HG02981 (cell line): ENCODE data around the gene ENTREP1.

Experiments used
- ATAC-seq: cut with Tn5 transposase; IDR thresholded peaks from one replicate; pipeline ENCODE4 v1.9.1; 2021; ENCODE audit warnings: mild to moderate bottlenecking, moderate library complexity; ENCODE audit not compliant: unreplicated experiment

ENTREP1 gene

DNA sequence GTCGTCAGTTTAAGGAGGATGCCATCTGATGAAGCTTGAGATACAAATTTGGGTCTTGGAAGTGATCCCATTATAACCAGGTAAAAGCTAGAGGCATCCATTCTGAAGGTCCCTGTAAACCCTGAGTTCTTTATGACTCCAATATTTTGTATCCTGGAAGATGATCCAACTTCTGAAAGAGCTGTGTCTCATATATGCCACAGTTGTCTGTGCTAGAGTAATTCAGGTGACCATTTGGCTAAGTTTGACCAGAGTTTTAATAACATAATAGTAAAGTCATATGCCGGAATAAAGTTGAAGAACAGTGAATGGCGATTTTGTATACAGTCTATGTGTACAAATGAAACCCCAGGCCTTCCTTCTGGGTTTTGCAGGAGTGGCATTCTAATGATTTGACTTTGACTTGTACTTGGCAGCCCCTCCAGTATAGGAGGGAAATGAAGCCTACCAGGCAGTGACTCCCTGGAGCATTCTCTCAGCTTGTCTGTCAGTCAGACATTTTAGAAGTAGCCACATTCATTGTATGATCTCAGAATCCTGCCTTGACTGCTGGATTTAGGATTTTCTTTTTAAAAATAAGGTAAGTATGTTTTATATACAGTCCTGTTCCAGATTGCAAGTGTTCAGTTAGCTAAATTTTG, 39.6 kb downstream of the ENTREP1 start:
- ATAC-seq = no peak

DNA sequence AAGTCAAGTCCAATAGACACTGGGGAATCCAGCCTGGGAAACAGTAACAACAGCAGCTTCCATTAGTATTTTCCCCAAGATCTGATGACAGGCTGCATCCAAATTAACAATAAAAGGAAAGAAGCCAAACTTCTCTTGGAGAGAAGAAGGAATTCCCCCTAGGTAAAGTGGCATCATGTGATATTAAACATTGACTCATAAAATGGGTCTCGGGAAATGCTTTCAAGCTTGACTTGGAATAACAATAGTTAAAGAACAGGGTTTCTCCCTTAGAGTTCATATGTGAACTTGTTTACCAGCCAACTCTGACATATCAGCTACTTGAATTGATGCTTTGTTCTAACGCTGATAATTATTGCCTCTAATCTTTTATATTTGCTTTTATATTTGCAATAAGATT, 45.4 kb downstream of the ENTREP1 start:
- ATAC-seq = no peak

DNA sequence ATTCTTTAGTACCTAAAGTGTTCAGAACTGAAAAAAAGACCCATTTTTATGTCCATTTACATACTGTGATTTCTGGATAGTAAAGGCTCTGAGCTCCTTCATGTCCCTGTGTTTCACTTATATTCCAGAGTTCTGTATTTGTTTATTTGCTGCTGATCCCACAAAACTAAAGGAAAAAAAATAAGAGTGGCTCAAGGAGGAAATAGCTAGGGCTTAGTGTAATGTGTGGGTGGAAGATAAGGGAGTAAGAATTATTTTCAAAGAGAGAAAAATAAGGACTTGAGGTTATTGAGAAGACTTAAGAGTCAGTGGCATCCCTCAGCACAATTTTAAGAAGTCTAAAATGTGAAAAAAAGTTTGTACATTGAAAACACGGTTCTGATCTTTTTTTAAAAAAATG, 46.0 kb downstream of the ENTREP1 start:
- ATAC-seq = no peak

DNA sequence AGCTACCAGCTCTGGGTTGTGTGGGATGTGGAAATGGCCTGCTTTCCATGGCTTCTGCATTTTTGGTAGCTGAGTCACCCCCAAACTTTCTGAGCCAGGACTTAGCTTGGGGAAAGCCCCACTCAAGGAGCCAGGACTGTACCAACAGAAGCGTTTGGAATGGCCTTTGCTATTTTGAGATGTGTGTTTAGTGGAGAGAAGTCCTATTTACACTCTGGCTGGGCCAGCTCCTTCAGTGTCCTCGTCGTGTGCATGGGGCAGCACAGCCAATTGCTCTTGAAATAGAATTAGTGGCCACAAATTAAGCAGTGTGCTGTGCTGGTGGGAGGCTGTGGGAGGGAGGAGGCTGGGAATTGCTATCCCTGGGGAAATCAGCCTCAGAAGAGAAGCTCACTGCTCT, 51.6 kb downstream of the ENTREP1 start:
- no peak for ATAC-seq

DNA sequence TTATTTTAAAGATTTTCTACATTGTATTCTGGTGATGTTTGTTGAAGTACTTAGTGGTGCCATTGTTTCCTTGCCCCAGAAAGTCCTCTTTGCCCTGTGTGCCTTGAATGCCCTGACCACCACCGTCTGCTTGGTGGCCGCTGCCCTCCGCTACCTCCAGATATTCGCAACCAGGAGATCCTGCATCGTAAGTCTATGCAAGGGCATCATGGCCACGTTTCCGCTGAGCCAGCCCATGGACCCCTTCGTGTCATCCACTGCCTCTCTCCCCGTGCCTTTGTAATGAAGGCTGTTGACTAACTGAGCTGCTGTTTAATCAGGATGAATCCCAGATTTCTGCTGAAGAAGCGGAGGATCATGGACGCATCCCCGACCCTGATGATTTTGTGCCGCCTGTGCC, 52.3 kb downstream of the ENTREP1 start:
- no peak for ATAC-seq

DNA sequence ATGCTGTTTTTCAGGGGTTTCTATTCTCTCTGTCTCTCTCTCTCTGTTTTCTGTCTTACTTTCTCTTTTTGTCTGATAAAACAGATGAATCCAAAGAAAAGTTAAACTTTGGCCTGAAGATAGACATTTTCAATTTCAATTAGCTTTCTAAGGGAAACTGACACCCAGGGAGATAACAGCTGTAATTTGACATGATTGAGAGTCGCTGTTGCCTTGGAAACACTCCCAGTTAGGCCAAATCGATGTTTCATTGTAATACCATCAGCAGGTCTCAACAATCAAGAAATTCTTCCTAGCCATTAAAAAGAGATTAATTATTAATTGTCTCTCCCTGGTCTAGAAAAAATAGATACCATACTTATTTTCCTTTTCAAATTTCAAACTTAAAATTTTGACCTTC, 53.0 kb downstream of the ENTREP1 start:
- ATAC-seq = no peak

DNA sequence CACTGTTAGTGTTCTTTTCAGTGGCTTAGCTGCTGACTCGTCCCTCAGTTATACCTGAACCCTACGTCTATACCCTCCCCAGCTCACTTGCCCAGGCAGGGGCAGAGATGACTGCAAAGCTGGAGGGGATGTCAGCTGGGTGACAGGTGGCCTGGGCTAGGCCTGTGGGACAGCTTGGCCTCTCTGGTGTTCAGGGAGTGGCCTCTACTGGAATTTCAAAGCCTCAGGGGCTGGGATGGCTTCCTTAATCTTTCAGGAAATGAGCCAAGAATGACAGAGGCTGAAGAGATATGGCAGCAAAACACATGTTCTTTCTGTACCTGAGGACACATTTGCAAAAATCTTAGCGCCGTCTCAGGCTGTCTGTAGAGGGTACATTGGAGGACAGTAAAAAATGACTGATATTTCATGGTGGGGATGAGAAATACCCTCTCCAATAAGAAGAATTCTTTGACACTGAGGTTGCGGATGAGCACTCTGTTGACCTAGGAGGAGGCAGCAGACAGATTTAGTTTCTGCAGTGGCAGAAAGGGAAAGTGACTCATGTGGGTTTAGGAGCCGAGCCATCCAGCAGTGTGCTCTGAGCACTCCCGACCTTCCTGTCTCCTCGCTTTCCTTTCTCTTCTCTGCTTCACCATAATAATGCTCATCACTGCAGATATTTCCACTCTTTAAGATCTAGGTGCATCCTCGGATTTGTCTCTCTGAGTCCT, 54.4 kb downstream of the ENTREP1 start:
- ATAC-seq = no peak

DNA sequence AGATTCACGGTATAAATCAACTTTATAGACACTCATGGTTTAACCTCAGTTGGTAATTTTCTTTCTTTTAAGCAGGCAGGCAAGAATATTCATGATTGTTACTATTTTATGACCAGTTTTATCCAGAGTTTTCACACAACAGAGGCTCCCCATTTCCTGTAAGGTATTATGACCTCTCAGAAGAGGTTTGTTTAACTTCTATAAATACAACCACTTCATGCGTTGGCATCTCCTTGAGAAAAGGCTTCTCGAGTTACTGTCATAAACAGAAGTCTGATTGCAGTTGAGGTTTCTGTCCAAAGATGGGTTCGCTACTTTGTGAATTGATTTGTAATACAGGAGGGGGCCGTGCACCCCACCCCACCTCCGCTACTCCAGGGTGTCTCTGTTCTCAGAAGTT, 55.3 kb downstream of the ENTREP1 start:
- ATAC-seq = no peak

DNA sequence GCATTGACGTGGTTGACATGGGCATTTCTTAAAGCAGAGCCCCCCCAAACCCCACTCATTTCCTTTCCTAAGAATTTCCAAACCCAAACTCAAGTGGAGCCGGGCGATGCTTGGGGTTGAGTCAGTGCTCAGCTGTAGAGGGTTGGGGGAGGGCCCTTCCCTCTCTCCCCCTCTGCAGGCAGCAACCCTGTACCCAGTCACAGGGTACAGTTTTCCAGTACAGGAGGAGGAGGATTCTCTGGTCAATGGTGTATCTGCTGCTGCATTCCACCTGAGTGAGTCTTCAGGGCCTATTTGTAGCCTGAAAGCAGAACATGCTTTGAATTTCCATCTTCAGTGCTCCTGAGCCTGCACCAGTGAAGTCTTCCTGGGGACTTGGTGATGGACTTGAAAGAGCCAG, 55.8 kb downstream of the ENTREP1 start:
- no peak for ATAC-seq

DNA sequence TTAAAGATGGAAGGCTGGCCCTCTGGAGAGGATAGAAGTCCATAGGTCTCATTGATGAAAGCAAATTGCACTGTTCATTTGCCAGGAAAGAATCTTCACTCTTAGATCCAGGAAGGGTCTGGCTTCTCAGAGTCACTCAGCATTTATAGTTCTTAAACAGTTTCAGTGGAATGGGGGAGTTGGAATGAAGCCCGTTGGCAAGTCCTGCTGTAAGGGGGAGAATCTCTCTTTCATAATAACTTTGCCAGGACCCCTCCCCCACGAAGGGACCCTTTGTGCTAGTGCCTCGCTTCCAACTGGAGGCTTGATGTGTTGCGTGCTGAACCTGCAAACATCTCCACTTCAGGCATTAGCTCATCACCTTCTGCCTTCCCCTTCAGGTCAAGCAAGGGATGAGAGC, 57.1 kb downstream of the ENTREP1 start:
- no peak for ATAC-seq

DNA sequence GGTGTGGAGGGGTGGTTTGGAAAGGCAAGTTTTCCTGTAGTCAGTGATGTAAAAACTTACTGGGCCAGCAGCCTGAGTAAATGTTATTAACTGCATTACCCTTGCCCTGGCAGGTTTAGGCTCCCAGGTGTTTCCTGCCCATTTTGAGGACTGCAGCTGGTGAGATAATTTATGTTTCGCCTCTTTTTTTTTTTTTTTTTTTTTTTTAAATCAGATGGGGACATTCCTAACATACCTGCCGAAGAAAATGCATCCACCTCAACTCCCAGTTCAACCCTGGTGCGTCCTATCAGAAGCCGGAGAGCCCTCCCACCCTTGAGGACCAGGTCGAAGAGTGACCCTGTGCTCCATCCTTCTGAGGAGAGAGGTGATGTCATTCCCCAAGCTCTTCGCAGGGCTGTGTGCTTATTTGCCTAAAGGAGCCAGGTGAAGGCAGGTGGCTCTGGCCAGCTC, 60.6 kb downstream of the ENTREP1 start:
- no peak for ATAC-seq

DNA sequence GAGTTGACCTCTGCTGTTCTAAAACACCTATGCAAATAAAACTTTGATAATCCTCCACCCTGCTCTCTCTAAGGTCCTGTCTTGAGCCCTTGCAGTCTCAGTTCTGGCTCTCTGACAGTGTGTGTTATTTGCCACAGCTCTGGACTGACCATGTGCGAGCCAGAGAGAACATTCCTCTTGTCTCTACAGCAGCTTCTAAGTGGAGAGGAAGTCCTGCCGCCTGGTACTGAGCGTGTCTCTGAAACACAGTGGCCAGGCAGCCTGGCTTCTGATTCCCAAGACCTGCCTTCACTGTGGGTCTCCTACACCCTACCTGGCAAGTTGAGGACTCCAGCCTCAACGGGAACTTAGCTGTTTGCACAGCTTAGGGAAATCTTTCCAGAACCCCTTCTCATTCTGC, 61.6 kb downstream of the ENTREP1 start:
- no peak for ATAC-seq

DNA sequence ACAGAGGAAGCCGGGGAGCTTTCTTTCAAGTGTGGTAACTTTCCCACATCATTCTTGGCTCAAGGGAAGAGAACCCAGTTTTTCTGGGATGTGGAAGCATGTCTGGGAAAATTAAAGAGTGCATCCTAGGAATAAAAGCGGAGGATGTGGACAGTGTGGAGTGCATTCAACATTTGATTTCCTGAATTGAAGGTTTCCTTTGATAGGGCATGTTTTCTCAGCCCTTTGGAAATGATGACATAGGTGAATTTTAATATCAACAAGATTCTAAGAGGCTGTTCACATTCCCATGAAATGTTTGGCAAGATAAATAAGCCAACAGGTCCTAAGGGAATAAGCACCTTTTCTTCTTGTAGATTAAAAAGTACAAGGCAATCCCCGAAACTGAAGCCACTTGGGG, 63.6 kb downstream of the ENTREP1 start:
- no peak for ATAC-seq

DNA sequence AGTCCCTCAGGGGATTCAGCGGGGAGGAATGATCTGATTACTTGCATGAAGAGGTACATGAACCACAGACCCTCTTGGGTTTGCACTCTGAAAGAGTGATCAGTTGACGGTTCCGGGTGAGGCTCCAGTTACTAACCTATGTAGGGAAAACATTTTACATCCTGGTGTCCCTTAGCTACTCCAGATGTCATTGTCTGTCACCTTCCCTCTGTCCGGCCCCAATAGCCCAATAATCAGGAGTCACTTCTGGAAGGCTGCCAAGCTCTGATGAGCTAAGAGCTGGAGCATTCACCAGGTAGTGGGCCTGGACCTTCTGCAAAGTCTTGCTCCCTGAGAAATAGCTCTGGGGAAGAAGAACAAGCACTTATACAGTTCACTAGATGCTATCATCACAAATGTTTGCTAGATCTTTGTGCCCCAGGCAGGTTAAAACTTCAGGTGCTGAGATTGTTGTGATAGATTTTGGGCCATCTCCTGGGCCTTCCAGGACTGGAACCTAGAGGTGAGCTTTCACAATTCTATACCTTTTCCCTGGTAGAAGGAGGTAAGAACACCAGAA, 64.5 kb downstream of the ENTREP1 start:
- no peak for ATAC-seq

DNA sequence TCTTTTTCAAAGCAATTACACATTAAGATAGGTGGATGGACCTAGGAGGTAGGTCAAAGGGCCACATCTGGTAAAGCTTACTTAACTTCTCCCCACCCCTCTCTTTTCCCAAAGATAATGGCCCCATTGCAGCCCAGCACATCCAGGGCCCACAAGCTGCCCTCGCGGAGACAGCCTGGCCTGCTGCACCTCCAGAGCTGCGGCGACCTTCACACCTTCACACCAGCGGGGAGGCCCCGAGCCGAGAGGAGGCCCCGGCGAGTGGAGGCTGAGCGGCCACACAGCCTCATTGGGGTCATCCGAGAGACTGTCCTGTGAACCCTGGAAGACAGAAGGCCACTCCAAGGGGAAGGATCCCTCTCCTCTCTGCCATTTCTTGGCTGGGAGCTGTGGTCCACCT, 66.5 kb downstream of the ENTREP1 start:
- no peak for ATAC-seq

DNA sequence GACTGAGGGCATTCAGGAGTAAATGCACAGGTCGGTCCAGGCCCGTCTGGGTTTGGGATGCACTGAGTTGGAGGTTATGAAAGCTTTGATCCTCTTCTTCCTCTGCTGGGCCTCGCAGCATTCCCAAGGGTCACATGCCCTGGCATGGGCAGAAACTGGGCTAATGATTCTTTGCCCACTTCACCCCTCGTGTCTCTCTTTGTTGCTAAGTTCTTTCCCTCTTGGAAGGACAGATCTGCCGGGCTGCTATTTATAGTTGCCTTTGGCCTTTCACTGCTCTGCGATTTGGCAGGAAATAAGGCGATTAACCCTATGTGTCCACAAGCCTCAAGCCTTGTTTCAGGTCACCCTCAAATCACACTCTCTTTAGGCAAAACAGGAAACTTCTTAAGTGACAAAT, 66.9 kb downstream of the ENTREP1 start:
- ATAC-seq = no peak

DNA sequence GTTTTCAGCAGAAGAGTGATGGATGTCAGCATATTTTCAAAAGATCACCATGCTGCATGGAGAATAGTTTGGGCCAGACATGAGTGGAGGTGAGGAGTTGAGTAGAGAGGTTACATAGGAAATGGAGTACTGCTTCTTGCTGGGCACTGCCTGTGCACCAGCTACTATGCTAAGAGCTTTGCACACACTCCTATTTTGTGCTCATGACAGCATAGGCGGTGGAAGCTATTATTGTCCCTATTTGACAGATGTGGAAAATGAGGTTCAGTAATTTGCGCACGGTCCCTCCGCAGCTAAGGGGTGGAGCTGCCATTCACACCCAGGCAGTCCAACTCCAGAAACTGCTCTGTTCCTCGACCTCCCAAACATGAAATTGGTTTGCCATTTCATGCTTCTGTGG, 67.8 kb downstream of the ENTREP1 start:
- no peak for ATAC-seq

DNA sequence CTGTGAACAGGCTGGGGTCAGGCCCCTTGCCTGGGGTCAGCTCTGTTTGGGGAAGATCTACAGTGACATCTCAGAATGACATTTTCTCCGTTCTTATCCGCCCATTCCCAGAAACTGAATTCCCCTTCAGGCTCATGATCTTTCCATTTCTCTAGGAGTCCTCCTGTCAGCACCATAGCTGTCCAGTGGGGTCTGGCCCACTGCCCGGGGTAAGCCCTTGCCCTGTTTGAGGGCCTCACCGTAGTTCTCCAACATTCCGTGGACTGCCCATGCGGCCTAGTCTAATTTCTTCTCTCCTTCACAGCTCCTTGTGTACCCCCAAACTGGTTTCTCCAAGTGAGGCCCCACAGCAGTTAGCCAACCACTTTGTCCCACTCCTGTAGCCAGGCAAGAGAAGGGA, 68.4 kb downstream of the ENTREP1 start:
- no peak for ATAC-seq

DNA sequence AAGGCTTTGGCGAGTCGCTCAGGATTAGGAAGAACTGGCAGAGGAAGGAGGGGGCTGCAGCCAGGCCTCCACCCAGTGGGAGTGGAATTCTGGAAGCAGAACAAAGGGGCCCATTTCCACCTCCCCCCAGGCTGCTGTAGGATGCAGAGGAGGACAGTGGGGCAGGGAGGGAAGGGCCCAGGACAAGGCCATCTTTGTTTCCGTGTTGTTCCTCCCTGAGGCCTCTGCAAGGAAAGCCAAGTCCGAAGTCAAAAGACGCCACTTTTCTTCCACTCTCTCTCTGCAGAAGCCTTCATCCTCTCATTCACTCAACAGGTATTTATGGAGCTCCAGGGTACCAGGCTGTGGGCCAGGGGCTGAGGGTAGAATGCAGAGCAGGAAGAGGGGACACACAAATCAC, 70.7 kb downstream of the ENTREP1 start:
- ATAC-seq = no peak

DNA sequence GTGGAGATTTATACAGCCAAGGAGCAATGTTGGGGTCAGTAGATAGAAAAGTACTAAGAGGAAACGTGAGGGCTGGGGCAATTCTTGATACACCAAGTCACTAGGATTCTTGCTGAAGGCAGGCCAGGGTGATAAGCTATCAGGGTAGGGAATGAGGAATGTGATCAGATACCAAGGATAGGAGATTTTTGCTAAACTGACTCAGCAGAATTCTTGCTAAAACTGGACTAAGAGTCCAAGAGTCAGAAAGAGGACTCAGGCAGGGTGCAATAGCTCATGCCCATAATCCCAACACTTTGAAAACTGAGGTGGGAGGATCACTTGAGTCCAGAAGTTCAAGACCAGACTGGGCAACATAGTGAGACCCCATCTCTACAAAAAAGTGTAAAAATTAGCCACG, 71.7 kb downstream of the ENTREP1 start:
- ATAC-seq = no peak

DNA sequence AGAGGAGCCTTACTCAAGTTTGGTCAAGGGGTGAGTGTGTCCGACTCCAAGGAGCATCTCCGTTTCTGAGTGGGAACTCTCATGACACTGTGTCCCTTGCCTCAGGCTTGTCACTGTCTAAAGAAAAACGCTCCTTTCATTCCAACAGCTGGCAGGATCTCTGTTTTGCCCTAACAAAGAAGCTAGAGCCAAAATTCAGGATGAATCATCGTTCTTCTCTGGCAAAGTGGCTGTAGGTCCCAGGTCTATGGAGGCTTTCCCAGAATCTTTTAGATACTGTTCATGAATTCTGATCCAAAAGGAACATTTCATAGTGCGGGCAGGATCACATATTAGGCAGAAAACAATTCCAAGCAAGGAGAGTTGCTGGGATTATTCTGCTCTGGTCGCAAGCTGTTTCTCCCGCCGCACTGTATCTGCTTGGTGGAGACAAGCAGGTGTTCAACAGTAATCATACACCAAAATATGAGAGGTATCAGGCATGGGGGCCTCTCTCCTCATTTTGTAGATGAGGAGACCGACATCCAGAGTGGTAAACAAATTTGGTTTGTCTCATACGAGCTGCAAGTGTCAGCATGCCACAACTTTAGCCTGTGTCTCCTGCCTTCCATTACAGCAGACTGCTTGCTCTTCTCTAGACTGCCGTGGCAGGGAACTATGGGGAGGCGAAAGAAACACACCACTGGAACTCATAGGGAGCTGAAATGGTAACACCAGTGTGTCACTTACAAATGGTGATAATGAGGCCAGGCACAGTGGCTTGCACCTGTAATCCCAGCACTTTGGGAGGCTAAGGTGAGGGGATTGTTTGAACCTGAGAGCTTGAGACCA, 72.6 kb downstream of the ENTREP1 start:
- no peak for ATAC-seq

DNA sequence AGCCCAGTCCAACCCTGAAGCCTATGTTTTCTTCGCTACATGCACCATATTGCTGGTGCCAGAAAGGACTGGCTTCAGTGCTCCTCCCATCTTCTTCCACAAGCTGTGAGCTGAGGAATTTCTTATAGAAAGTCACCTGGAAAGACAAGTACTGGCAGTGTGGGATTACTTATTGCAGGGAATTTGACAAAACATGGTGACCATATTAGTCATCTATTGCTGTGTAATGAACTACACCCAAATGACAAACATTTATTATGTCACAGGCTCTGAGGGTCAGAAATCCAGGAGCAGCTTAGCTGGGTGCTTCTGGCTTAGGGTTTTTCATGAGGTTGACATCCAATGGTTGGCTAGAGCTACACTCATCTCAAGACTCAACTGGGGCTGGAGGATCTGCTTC, 75.5 kb downstream of the ENTREP1 start:
- ATAC-seq = no peak
